Adipose tissue (tissue), 3 donors: Measurements from ENCODE around the gene MFAP4. TPM values are rescaled to one million over a fixed set of nuclear protein-coding genes. Genes with fewer than 3 reads are reported as not detected.

ENCODE experiments used
- H3K27ac ChIP-seq: one replicate; pipeline ENCODE4 v1.5.1; 2013; ENCODE audit warnings: low read depth, low read length
- WGBS, 3 donors: extraction: QIAGEN DNeasy Blood & Tissue Kit; methylation state at CpG; one replicate each; pipeline ENCODE4 v1.1.7; 2013; 5-methylcytosine and 5-hydroxymethylcytosine counted together
- polyA plus RNA-seq, 3 donors: library from polyadenylated mRNA; stranded (reverse); fragments of 200-250 nt; gene quantifications; one replicate each; pipeline ENCODE4 v1.2.3, GENCODE V29; 2013
- donor health status: healthy with polysubstance abuse.
- donor health status: Bipolar disorder and iron deficiency.
- donor health status: healthy.

MFAP4 gene
- polyA plus RNA-seq, 3 donors, result 8.8 to 117 (median 67.7) TPM

DNA sequence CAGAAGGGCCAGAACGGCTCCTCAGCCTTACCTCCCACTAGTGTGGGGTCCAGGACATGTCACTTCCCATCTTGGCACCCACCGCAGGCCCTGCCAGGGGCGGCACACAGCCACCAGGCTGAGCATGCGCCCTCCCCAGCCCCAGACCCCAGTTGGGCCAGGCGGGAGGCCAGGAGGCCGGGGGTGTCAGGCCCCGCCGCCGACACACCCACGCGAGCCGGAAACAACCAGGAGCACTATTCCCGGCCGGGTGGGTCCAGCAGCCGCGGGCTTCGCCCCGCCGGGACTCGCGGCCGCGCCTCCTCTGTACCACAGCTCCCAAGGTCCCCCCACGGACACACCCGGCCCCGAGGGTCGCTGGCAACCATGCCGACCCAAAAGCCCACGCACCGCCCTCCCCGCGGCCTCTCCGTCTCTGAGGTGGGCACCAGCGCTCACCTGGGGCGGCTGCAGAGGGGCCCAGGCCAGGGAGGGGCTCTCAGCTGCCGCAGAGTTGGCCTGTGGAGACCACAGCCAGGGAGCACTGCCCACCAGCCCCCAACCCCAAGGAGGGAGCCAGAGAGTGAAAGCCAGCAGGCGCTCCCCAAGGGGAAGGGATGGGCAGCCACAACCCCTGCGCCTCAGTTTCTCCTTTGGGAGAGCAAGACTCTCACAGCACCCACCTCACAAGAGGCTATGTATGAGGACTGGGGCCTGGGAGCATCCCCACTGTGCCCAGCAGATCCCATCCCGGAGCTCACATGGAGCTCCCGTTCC is 42.5 kb downstream of the MFAP4 start:
- no peak overlapping the region for H3K27ac ChIP-seq

DNA sequence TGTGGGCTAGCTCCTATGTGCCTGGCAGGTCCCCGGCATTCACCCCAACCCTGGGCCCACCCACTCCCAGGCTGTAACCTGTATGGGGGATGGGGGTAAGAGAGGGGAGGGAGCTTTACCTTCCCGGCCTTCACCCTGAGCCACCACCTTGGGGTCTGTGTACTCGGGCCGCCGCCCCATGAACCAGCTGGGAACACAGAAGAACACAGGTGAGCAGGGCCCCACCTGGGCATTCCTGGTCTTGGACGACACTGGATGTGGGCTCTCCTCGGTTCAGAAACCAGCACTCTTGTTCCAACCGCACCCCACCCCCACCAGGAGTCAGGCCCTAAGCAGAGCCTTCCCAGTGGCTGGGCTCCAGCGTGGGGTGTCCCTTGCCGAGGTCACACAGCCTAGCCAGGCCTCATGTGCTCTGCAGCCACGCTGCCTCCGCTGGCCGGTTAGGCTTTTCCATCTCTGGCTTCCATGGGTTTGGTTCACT is 43.3 kb downstream of the MFAP4 start:
- no peak overlapping the region for H3K27ac ChIP-seq
- 73 to 87% (median 73%) methylated on average over 13 of the region's 13 CpGs for WGBS, 3 donors

More for the DNA sequence above, 42.5 kb downstream of the MFAP4 start:
- WGBS, 3 donors, result 76 to 92% (median 82%) methylated on average over 38 to 40 of the region's 40 CpGs

GRCh38 chr17:19343256-19343630 is 43.7 kb downstream of the MFAP4 start:
- H3K27ac ChIP-seq, result no peak overlapping the region
- WGBS, 3 donors, result 85 to 90% (median 89%) methylated on average over 6 to 7 of the region's 7 CpGs

DNA sequence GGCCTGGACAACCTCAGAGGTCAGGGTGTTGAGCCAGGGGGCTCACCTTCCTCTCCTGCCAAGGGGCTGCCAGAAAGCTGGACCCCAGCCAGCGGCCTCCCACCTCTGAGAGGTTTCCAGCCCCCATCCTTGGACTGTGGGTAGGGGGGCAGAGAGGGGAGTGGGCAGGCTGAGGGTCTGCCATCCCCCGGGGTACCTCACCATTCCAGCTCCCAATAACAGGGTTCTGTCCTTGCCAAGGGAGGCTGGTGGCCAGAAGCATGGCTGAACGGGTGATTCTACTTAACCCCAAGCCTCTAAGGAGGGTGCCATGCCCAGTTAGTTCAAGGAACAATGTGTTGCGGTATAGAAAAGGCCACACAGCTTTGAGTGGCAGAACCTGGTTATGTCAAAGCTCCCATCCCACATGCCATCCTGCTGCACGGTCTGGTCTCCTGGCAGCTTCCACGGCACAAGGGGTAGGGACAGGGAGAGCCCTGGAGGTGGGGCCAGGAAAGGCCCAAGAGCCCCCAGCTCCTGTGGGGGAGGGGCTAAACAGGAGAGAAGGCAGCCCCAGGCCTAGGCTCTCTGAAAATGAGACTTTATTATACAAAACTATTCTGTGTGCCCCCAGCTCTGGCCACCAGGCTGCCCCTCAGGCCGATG is 44.3 kb downstream of the MFAP4 start:
- H3K27ac ChIP-seq, result no peak overlapping the region
- WGBS, 3 donors, result 72 to 75% (median 74%) methylated on average over 7 of the region's 7 CpGs

- WGBS, 3 donors, result 59 to 74% (median 63%) methylated on average over 20 of the region's 20 CpGs
- no peak overlapping the region for H3K27ac ChIP-seq
These were observed 45.1 kb downstream of the MFAP4 start for GRCh38 chr17:19341641-19342610.

DNA sequence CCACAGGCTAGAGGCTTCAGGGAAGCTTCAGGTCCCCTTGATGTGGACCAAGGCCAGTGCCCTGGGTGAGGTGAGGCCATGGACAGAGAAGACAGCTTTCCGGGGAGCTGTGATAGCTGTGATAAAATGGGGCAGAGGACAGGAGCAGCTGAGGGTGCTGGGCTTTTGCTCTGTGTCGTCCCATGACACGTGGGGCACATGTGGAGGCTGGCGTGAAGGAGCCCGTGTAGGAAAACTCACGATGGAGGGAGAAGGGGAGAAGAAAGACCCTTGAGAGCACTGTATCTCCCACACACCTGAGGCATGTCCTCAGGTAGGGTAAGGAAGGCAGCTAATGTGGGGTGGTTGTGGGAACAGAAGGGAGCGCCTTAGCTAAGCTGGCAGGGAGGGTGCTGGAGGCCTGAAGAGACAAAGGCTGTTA is 45.8 kb downstream of the MFAP4 start:
- no peak overlapping the region for H3K27ac ChIP-seq
- 64 to 66% (median 66%) methylated on average over 7 of the region's 7 CpGs for WGBS, 3 donors

GRCh38 chr17:19339341-19339815 is 47.6 kb downstream of the MFAP4 start:
- WGBS, 3 donors, result 63 to 72% (median 71%) methylated on average over 2 of the region's 2 CpGs
- H3K27ac ChIP-seq, result no peak overlapping the region

- WGBS, 3 donors, result 40 to 78% (median 74%) methylated on average over 7 of the region's 7 CpGs
- no peak overlapping the region for H3K27ac ChIP-seq
These were observed 48.7 kb downstream of the MFAP4 start for GRCh38 chr17:19338031-19338990.

DNA sequence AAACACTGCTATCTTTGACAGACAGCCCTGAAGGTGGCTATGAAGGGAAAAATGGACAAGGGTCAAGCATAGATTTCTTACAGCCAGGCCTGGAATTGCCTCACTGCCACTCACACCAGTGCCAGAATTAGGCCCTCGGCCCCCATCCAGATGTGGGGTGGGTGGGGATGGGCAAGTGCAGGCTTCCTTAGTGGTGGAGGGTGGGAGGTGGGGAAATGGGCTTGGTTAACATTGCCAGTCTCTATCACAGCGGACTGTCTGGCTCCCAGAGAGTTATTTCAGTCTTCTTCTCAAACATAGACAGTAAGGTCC is 49.3 kb downstream of the MFAP4 start:
- WGBS, 3 donors, result 57 to 73% (median 65%) methylated on average over 2 of the region's 2 CpGs
- no peak overlapping the region for H3K27ac ChIP-seq

DNA sequence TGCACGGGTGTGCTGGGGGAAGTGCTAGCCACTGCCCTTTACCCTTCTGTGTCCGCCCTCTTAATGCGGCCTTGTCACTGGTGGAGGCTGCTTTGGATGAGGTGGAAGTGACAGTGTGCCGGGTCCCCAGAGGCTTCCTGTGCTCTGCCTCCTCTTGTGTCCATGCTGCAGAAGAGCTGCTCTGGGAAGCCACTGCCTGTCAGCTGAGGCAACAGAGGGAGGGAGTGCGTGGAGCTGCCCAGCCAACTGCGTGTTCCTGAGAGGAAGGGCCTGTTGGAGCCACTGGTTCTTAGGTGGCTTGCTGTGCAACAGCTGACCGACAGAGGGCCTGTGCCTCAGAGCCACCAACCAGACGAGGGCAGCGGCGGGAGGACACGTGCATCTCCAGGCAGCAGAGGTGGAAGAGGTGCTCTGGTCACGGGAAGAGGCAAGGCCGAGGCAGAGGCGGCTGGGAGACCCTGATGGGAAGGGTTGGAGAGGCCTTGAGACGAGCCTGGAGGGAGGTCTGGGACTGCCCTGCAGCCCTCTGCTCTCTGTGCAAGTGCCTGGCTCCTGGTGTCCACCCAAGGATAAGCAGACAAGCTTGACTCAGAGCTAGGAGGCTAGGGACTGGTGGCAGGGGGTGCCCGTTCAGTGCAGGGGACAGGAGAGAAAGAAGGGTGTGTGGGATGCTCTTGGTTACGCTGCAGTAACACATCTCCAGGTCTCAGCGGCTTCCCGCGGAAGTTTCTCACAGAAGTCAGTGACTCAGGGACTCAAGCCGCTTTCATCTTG is 49.9 kb downstream of the MFAP4 start:
- 65 to 79% (median 75%) methylated on average over 21 of the region's 21 CpGs for WGBS, 3 donors
- H3K27ac ChIP-seq, result no peak overlapping the region

GRCh38 chr17:19335951-19336631 is 50.9 kb downstream of the MFAP4 start:
- no peak overlapping the region for H3K27ac ChIP-seq
- 88 to 90% (median 90%) methylated on average over 18 of the region's 18 CpGs for WGBS, 3 donors

GRCh38 chr17:19334331-19334730 is 52.7 kb downstream of the MFAP4 start:
- no peak overlapping the region for H3K27ac ChIP-seq
- WGBS, 3 donors, result 86 to 89% (median 89%) methylated on average over 6 of the region's 6 CpGs

- WGBS, 3 donors, result 88 to 92% (median 90%) methylated on average over 12 of the region's 12 CpGs
- H3K27ac ChIP-seq, result no peak overlapping the region
These were observed 53.2 kb downstream of the MFAP4 start for GRCh38 chr17:19333736-19334290.
